CD4-positive, alpha-beta memory T cell (primary cell): Measurements from ENCODE around the gene MICAL1. TPM values are rescaled to one million over a fixed set of nuclear protein-coding genes. Genes with fewer than 3 reads are reported as not detected.

Experiments
- CTCF ChIA-PET: fragments of 350-600 bp; sonication (Branson Sonifier 250); formaldehyde crosslinking; loops from one replicate; lab custom pipeline; 2021; ENCODE audit warnings: inconsistent platforms; ENCODE audit not compliant: partially characterized antibody; lab: Charles Lee
- POLR2A ChIA-PET: fragments of 350-600 bp; sonication (Branson Sonifier 250); formaldehyde crosslinking; loops from one replicate; lab custom pipeline; 2021; ENCODE audit not compliant: partially characterized antibody; lab: Charles Lee
- DNase-seq, 5 donors: peaks; one replicate each; pipeline versions ENCODE4 v3.0.0 to v3.0.0-alpha.2; 2020 to 2022; ENCODE audit warnings: mixed read lengths in 1 of 5
- H3K27ac ChIP-seq: one replicate; pipeline ENCODE4 v1.7.0; 2013; ENCODE audit warnings: low read depth, low read length
- H3K27me3 ChIP-seq: 2 replicates; pipeline ENCODE4 v1.7.0; 2013; ENCODE audit warnings: mild to moderate bottlenecking, low read length, moderate library complexity; ENCODE audit not compliant: insufficient read depth
- H3K36me3 ChIP-seq: 2 replicates; pipeline ENCODE4 v1.7.0; 2013; ENCODE audit warnings: mild to moderate bottlenecking, low read length, moderate library complexity; ENCODE audit not compliant: insufficient read depth
- H3K4me1 ChIP-seq: 2 replicates; pipeline ENCODE4 v1.7.0; 2013; ENCODE audit warnings: mild to moderate bottlenecking, low read length, moderate library complexity; ENCODE audit not compliant: insufficient read depth
- H3K4me3 ChIP-seq, 2 donors: one replicate each; pipeline ENCODE4 v1.7.0; 2013; ENCODE audit warnings: low read length in 2 of 2, mild to moderate bottlenecking in 1 of 2
- H3K9me3 ChIP-seq, 2 donors: one replicate each; pipeline ENCODE4 v1.7.0; 2013; ENCODE audit warnings: low read length in 2 of 2, control low read depth in 1 of 2; ENCODE audit not compliant: control insufficient read depth in 1 of 2
- H3K27ac Mint-ChIP-seq, 7 donors: one replicate each; pipeline ENCODE4 v1.8.0; 2020 to 2021; ENCODE audit warnings: mixed read lengths in 7 of 7, mild to moderate bottlenecking in 6 of 7, inconsistent platforms in 3 of 7, moderate library complexity in 3 of 7
- H3K27me3 Mint-ChIP-seq, 2 donors: one replicate each; pipeline ENCODE4 v1.8.0; 2020 to 2021; ENCODE audit warnings: mixed read lengths in 2 of 2
- H3K36me3 Mint-ChIP-seq, 2 donors: one replicate each; pipeline ENCODE4 v1.8.0; 2020 to 2021; ENCODE audit warnings: mixed read lengths in 2 of 2, inconsistent platforms in 1 of 2, mild to moderate bottlenecking in 1 of 2
- H3K4me1 Mint-ChIP-seq, 4 donors: one replicate each; pipeline ENCODE4 v1.8.0; 2020 to 2021; ENCODE audit warnings: mixed read lengths in 4 of 4, mild to moderate bottlenecking in 1 of 4
- H3K4me3 Mint-ChIP-seq, 8 donors: one replicate each; pipeline ENCODE4 v1.8.0; 2020 to 2021; ENCODE audit warnings: mixed read lengths in 8 of 8, mild to moderate bottlenecking in 7 of 8, moderate library complexity in 6 of 8, inconsistent platforms in 3 of 8
- H3K9me3 Mint-ChIP-seq, 8 donors: one replicate each; pipeline ENCODE4 v1.8.0; 2020 to 2021; ENCODE audit warnings: mixed read lengths in 8 of 8, mild to moderate bottlenecking in 5 of 8, inconsistent platforms in 3 of 8, moderate library complexity in 1 of 8
- intact Hi-C: fragments of 100-400 bp; cut with micrococcal nuclease; formaldehyde crosslinking; loops from one replicate; pipeline ENCODE4 v1.15.1; 2023
- polyA plus RNA-seq, 2 donors: library from polyadenylated mRNA; unstranded; fragments of 300-500 nt; fragmentation: Illumina TruSeq; gene quantifications; one replicate each; pipeline ENCODE4 v1.2.3, GENCODE V29; 2021
- total RNA-seq, 2 experiments: library from RNA; stranded (reverse); gene quantifications; one replicate each; pipeline ENCODE4 v1.2.3, GENCODE V29; 2021

Gene MICAL1
- total and polyA plus RNA-seq, 4 experiments from 2014 or later, result 9.0 to 79.3 (median 50.0) TPM

DNA sequence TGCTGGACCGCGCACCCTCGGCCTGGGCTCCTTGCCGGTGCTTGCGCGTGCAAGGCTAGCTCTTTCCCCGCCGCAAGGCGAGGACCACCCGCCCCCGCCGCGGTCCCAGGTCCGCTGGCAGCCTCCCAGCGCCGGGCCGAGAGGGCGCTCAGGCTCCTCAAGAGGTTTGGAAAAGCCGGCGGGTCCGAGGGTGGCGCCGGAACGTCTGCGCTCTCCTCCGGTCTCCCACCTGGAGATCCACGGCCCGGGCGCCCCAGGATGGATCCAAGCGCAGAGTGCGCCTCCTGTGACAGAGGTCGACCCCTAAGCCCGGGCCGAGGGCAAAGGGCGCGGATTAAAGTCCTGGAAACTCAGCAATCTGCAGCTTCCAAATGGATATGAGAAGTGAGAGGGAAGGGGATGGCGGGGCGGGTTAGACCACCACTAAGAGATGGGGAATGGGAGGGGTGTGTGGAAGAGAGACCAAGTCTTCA is 575 bp upstream of the MICAL1 start:
- Histone ChIP-seq H3K36me3 (peaks cover 10% of the 10 kb centered on the region), H3K27ac (peak overlapping the region; percentile 56), H3K9me3 (no peaks in the 10 kb centered on the region), H3K27me3 (no peaks in the 10 kb centered on the region), H3K4me1 (peaks cover 72% of the 10 kb centered on the region), H3K4me3 (peak overlapping the region; percentile 11 to 67)
- Mint-ChIP-seq H3K4me3 (peak overlapping the region; percentile 59 to 98 (median 75)), H3K36me3 (peaks cover 4 to 16% of the 10 kb centered on the region in 2 donors), H3K9me3 (no peaks in the 10 kb centered on the region), H3K4me1 (peaks cover 38 to 72% (median 56%) of the 10 kb centered on the region in 4 donors), H3K27ac (peak overlapping the region; percentile 72 to 97 (median 92)), H3K27me3 (no peaks in the 10 kb centered on the region)
- intact Hi-C loops, result loop anchor here (10.0 kb wide), 1 partner anchor 1359 kb away; the partner anchor contains the start of gene CDK19
- ChIA-PET CTCF (interaction anchor here (0.7 to 8.6 kb wide), 10 partner anchors 8 to 267 kb away, joined by 3 to 70 read pairs (median 5); partner anchors contain the start of genes PPIL6, SMPD2 and ZBTB24), POLR2A (interaction anchor here (1.0 to 13.4 kb wide), 14 partner anchors 8 to 419 kb away, joined by 3 to 220 read pairs (median 7); partner anchors contain the start of genes AK9, CD164, FIG4 and PPIL6)
- DNase-seq, result no peak

DNA sequence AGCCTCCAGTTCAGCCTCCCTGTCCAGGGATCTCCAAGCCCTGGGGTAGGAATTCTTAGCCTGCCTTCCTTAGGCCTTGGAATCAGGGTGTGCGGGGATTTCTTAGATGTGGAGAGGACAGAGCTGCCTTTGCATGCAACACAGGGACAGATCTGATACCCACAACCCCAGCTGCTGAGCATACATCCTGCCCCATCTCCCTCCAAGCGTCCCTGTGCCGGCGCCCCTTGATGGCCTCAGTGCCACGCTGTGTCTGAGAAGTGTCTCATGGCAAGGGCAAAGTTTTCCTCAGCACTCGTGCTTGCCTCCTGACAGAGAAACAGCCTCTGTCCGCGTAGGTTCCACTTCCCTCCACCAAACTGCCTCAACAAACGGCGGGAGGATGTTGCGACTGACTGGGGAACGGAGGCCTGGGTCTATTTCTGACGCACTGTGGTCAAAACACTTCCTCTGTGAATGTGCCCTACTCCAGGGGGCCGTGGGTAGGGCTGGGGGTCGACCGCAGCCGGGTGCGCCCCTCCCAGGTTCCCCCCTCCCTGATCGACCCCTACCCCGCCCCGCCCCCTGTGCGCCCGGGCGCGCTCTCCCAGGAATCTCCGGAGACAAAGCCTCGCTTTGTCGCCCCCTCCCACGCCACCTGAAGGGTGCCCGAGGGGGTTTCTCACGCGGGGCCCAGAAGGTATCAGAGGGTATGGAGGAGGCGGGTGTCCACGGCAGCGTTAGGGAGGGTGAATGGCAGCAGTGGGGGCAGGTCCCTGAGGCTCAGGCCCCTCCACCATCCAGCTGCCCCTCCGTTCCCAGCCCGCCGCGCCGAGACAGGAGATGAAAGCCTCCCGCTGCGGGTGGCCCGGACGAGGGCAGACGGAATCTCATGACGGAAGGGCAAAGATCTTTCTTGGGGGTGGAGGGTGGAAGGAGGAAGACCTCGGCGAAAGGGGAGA is 806 bp downstream of the MICAL1 start:
- Mint-ChIP-seq H3K27me3 (no peaks in the 10 kb centered on the region), H3K36me3 (peaks cover 6 to 20% of the 10 kb centered on the region in 2 donors), H3K4me3 (peak overlapping the region; percentile 87 to 99 (median 98)), H3K9me3 (no peaks in the 10 kb centered on the region), H3K4me1 (peaks cover 44 to 81% (median 64%) of the 10 kb centered on the region in 4 donors), H3K27ac (peak overlapping the region; percentile 95 to 100 (median 99))
- Histone ChIP-seq H3K4me3 (peak overlapping the region; percentile 76 to 91), H3K27ac (peak overlapping the region; percentile 94), H3K4me1 (peaks cover 81% of the 10 kb centered on the region), H3K36me3 (peaks cover 10% of the 10 kb centered on the region), H3K9me3 (no peaks in the 10 kb centered on the region), H3K27me3 (no peaks in the 10 kb centered on the region)
- ChIA-PET CTCF (interaction anchor here (0.8 to 8.6 kb wide), 9 partner anchors 10 to 585 kb away, joined by 3 to 70 read pairs (median 4); partner anchors contain the start of genes PPIL6, SMPD2 and ZBTB24), POLR2A (interaction anchor here (0.6 to 13.4 kb wide), 18 partner anchors 9 to 725 kb away, joined by 3 to 220 read pairs (median 8); partner anchors contain the start of genes AK9, CD164, CDC40 and CEP57L1)
- intact Hi-C loops, result loop anchor here (1.0 to 10.0 kb wide), 5 partner anchors 14 to 1360 kb away; partner anchors contain the start of genes AK9, CD164, CDK19 and FIG4
- DNase-seq, result peak; percentile 80 to 94 (median 85)

DNA sequence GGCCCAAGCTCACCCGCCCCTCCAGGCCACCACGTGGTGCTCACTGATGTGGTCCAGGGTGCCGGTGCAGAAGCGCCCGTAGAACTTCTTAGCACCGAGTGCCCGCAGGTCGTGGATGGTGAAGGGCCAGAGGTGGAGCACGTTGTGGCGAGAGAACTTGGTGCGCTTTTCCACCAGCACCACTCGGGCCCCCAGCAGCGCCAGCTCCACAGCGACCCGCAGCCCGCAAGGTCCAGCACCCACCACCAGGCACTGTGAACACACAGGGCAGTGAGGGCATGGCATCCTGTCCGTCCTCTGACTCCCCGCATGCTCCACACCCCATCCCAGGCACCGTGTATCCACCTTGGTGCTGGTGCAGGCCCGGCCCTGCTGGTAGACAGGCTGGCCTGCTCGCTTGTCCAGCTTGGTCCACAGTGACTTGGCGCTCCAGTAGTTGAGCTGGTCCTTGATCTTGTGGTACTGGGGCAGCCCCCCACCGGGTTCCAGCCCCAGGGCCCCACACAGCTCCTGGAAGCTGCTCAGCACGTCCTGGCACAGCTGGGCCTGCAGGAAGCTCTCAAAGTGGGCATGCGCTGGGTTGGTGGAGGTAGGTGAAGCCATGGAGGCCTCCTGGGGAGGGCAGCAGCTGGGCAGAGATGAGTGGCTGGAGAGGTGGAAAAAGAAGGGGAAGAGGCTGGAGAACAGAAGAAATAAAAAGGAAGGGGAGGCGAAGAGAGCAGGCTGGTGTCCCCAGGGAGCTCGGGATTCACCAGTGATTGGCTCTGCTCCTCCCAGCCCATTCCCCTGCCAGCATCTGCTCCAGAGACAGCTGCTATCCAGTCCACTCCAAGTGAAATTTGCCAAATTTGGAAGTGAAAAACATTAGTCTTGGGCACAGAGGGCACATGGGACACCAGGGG is 1.7 kb downstream of the MICAL1 start:
- no peaks in the 10 kb centered on the region for H3K9me3 Mint-ChIP-seq
- Histone ChIP-seq H3K9me3 (no peaks in the 10 kb centered on the region), H3K4me1 (peaks cover 85% of the 10 kb centered on the region), H3K4me3 (peak overlapping the region; percentile 76 to 91), H3K36me3 (peaks cover 10% of the 10 kb centered on the region), H3K27me3 (no peaks in the 10 kb centered on the region), H3K27ac (peak overlapping the region; percentile 94)
- ChIA-PET POLR2A (interaction anchor here (0.7 to 13.4 kb wide), 11 partner anchors 10 to 887 kb away, joined by 3 to 220 read pairs (median 9); partner anchors contain the start of genes AK9, CD164, CDC40 and CEP57L1), CTCF (interaction anchor here (0.8 to 8.6 kb wide), 5 partner anchors 11 to 586 kb away, joined by 3 to 70 read pairs (median 4); partner anchors contain the start of genes PPIL6 and SMPD2)
- H3K27ac Mint-ChIP-seq, result peak overlapping the region; percentile 94 to 100 (median 99)
- intact Hi-C loops, result loop anchor here (10.0 kb wide), 1 partner anchor 1361 kb away; the partner anchor contains the start of gene CDK19
- H3K36me3 Mint-ChIP-seq, result peaks cover 7 to 23% of the 10 kb centered on the region in 2 donors
- peaks cover 41 to 78% (median 61%) of the 10 kb centered on the region in 4 donors for H3K4me1 Mint-ChIP-seq
- no peaks in the 10 kb centered on the region for H3K27me3 Mint-ChIP-seq
- no peak for DNase-seq
- H3K4me3 Mint-ChIP-seq, result peak overlapping the region; percentile 87 to 98 (median 95)

DNA sequence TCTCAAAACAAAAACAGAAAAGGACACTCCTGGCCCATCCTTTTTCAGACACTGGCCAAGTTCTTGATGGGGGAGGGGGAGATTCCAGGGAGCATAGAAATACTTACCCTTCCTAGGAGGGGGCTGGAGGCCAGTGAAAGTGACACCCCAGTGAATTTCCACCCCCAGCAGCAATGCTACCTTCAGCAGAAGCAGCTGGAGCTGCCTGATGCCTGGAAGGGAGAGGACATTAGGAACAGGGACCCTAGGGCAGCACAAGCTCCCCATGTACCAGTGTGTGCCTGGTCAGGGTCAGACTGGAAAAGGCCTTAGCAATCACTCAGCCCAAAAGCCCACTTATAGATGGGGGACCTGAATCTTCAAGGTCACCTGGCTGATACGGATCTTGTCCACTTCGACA is 2.4 kb downstream of the MICAL1 start:
- Mint-ChIP-seq H3K27ac (peak overlapping the region; percentile 15 to 99 (median 86)), H3K4me1 (peaks cover 39 to 77% (median 59%) of the 10 kb centered on the region in 4 donors), H3K36me3 (peaks cover 7 to 27% of the 10 kb centered on the region in 2 donors), H3K27me3 (no peaks in the 10 kb centered on the region), H3K4me3 (peak overlapping the region in 4 of 8 donors; percentile 4 to 32 (median 31)), H3K9me3 (peaks cover 0 to 1% (median 0%) of the 10 kb centered on the region in 8 donors)
- ChIA-PET POLR2A (interaction anchor here (0.6 to 13.4 kb wide), 10 partner anchors 10 to 887 kb away, joined by 3 to 220 read pairs (median 9); partner anchors contain the start of genes AK9, CD164, CEP57L1 and FIG4), CTCF (interaction anchor here (1.2 to 8.6 kb wide), 2 partner anchors 10 to 38 kb away, joined by 4 to 70 read pairs; partner anchors contain the start of genes PPIL6 and SMPD2)
- peaks cover 10% of the 10 kb centered on the region for H3K36me3 ChIP-seq
- no peak overlapping the region for H3K27ac ChIP-seq
- no peak for DNase-seq
- H3K9me3 ChIP-seq, result no peaks in the 10 kb centered on the region
- H3K4me1 ChIP-seq, result peaks cover 84% of the 10 kb centered on the region
- H3K27me3 ChIP-seq, result no peaks in the 10 kb centered on the region
- H3K4me3 ChIP-seq, result no peak overlapping the region
- intact Hi-C loops, result loop anchor here (10.0 kb wide), 1 partner anchor 1362 kb away; the partner anchor contains the start of gene CDK19

- intact Hi-C loops, result loop anchor here (10.0 kb wide), 1 partner anchor 1363 kb away; the partner anchor contains the start of gene CDK19
- H3K4me3 Mint-ChIP-seq, result peak overlapping the region in 3 of 8 donors; percentile 27 to 46 (median 40)
- H3K27me3 Mint-ChIP-seq, result no peaks in the 10 kb centered on the region
- Histone ChIP-seq H3K9me3 (no peaks in the 10 kb centered on the region), H3K4me1 (peaks cover 76% of the 10 kb centered on the region), H3K4me3 (no peak overlapping the region), H3K36me3 (peaks cover 10% of the 10 kb centered on the region), H3K27me3 (no peaks in the 10 kb centered on the region), H3K27ac (no peak overlapping the region)
- peak overlapping the region in 6 of 7 donors; percentile 43 to 97 (median 74) for H3K27ac Mint-ChIP-seq
- H3K36me3 Mint-ChIP-seq, result peaks cover 7 to 30% of the 10 kb centered on the region in 2 donors
- POLR2A ChIA-PET, result interaction anchor here (1.0 to 13.4 kb wide), 7 partner anchors 9 to 239 kb away, joined by 4 to 220 read pairs (median 11); partner anchors contain the start of genes AK9, CD164, FIG4 and PPIL6
- peaks cover 32 to 72% (median 53%) of the 10 kb centered on the region in 4 donors for H3K4me1 Mint-ChIP-seq
- peaks cover 0 to 1% (median 0%) of the 10 kb centered on the region in 8 donors for H3K9me3 Mint-ChIP-seq
- CTCF ChIA-PET, result interaction anchor here (1.5 to 8.6 kb wide), 2 partner anchors 9 to 30 kb away, joined by 4 to 70 read pairs; partner anchors contain the start of genes PPIL6 and SMPD2
- no peak for DNase-seq
Measured at GRCh38 chr6:109452181-109452580, 3.4 kb downstream of the MICAL1 start.
